Neuronal stem cell (in vitro differentiated cells): Measurements from ENCODE around the gene MB21D2.

Source experiments
- DNase-seq: peaks from one replicate; pipeline ENCODE4 v3.0.0-alpha.2; 2013; ENCODE audit warnings: low spot score
- H2AFZ ChIP-seq: one replicate; pipeline ENCODE4 v1.6.1; 2013; ENCODE audit warnings: mild to moderate bottlenecking, low read length, inconsistent platforms
- H2AK5ac ChIP-seq: 2 replicates; pipeline ENCODE4 v1.6.1; 2013; ENCODE audit warnings: low read depth, mild to moderate bottlenecking, inconsistent platforms, low read length, moderate library complexity, mixed read lengths
- H2BK120ac ChIP-seq: 2 replicates; pipeline ENCODE4 v1.6.1; 2013; ENCODE audit warnings: low read depth, mild to moderate bottlenecking, inconsistent platforms, low read length, moderate library complexity, mixed read lengths
- H2BK12ac ChIP-seq: one replicate; pipeline ENCODE4 v1.6.1; 2013; ENCODE audit warnings: low read length, inconsistent platforms
- H2BK15ac ChIP-seq: 2 replicates; pipeline ENCODE4 v1.6.1; 2013; ENCODE audit warnings: mild to moderate bottlenecking, low read length, inconsistent platforms, mixed read lengths
- H2BK5ac ChIP-seq: one replicate; pipeline ENCODE4 v1.6.1; 2013; ENCODE audit warnings: inconsistent platforms, mild to moderate bottlenecking, low read length, moderate library complexity
- H3K14ac ChIP-seq: one replicate; pipeline ENCODE4 v1.6.1; 2013; ENCODE audit warnings: low read length, inconsistent platforms
- H3K18ac ChIP-seq: 2 replicates; pipeline ENCODE4 v1.6.1; 2013; ENCODE audit warnings: low read length, inconsistent platforms
- H3K23ac ChIP-seq: 2 replicates; pipeline ENCODE4 v1.6.1; 2013; ENCODE audit warnings: low read depth, mild to moderate bottlenecking, mixed read lengths, low read length, inconsistent platforms; ENCODE audit not compliant: poor library complexity
- H3K27ac ChIP-seq: replicated peaks from 3 replicates; pipeline ENCODE4 v1.5.1; 2013; ENCODE audit warnings: low read length, inconsistent platforms
- H3K27me3 ChIP-seq, 3 experiments: 2 replicates each; pipeline ENCODE4 v1.6.1; 2013; ENCODE audit warnings: low read length in 3 of 3, mild to moderate bottlenecking in 2 of 3, inconsistent platforms in 1 of 3, low read depth in 1 of 3, mixed read lengths in 1 of 3, moderate library complexity in 1 of 3; ENCODE audit not compliant: control insufficient read depth in 3 of 3, insufficient read depth in 3 of 3
- H3K36me3 ChIP-seq, 2 donors: replicated peaks in 1 of 2; 2 replicates each; pipeline ENCODE4 v1.6.1; 2013; ENCODE audit warnings: low read length in 2 of 2; ENCODE audit not compliant: control insufficient read depth in 2 of 2, insufficient read depth in 2 of 2
- H3K4ac ChIP-seq: 2 replicates; pipeline ENCODE4 v1.6.1; 2013; ENCODE audit warnings: inconsistent platforms, mild to moderate bottlenecking, low read length, moderate library complexity
- H3K4me1 ChIP-seq, 2 donors: 1 replicate in 1 of 2; 2 replicates in 1 of 2; pipeline ENCODE4 v1.6.1; 2013; ENCODE audit warnings: low read length in 2 of 2, low read depth in 1 of 2; ENCODE audit not compliant: control insufficient read depth in 2 of 2, insufficient read depth in 1 of 2
- H3K4me2 ChIP-seq: one replicate; pipeline ENCODE4 v1.6.1; 2013; ENCODE audit warnings: mild to moderate bottlenecking, low read length, inconsistent platforms; ENCODE audit not compliant: insufficient read depth, poor library complexity, severe bottlenecking
- H3K4me3 ChIP-seq, 2 donors: 2 replicates each; pipeline ENCODE4 v1.5.1; 2013; ENCODE audit warnings: low read length in 2 of 2, mild to moderate bottlenecking in 2 of 2, inconsistent platforms in 1 of 2, moderate library complexity in 1 of 2
- H3K79me1 ChIP-seq: one replicate; pipeline ENCODE4 v1.6.1; 2013; ENCODE audit warnings: low read depth, mild to moderate bottlenecking, inconsistent platforms, low read length, moderate library complexity
- H3K9ac ChIP-seq: one replicate; pipeline ENCODE4 v1.6.1; 2013; ENCODE audit warnings: mild to moderate bottlenecking, low read depth, low read length, inconsistent platforms; ENCODE audit not compliant: poor library complexity
- H3K9me3 ChIP-seq, 2 donors: replicated peaks in 1 of 2; 2 replicates each; pipeline versions ENCODE3 to v1.6.1; 2013; ENCODE audit warnings: low read length in 2 of 2, mild to moderate bottlenecking in 2 of 2, inconsistent platforms in 1 of 2, low read depth in 1 of 2, mixed read lengths in 1 of 2, moderate library complexity in 1 of 2; ENCODE audit not compliant: control insufficient read depth in 2 of 2, insufficient read depth in 1 of 2
- H4K8ac ChIP-seq: one replicate; pipeline ENCODE4 v1.6.1; 2013; ENCODE audit warnings: low read depth, mild to moderate bottlenecking, inconsistent platforms, low read length, moderate library complexity
- H4K91ac ChIP-seq: one replicate; pipeline ENCODE4 v1.6.1; 2013; ENCODE audit warnings: low read length, low read depth, mild to moderate bottlenecking, inconsistent platforms; ENCODE audit not compliant: poor library complexity
- WGBS, 2 donors: extraction: QIAGEN DNeasy Blood & Tissue Kit; methylation state at CpG; one replicate each; pipeline ENCODE4 v1.1.7; 2013; ENCODE audit warnings: missing lambda C conversion rate in 2 of 2, mixed read lengths in 1 of 2; ENCODE audit not compliant: insufficient read length in 2 of 2, insufficient replicate concordance in 1 of 2; ENCODE audit errors: extremely low coverage in 2 of 2; 5-methylcytosine and 5-hydroxymethylcytosine counted together

The MB21D2 gene

DNA sequence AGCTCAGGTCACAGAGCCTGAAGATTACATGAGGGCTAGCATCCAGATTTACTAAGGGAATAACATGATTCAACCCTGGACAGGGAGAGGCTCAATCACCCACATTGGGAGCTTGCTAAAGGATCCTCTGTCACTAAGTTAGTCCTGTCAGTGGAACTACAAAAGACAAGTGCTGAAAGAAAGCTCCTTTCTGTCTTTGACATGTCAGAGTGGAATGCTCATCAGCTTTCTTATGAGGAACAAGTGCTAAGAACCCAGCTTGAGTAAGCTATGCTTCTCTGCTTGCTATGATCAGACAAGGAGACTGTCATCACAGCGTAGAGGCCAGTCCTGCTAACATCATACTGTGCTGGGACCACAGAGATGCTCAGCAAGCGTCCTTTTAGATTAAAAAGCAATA lies 74.5 kb downstream of the MB21D2 start:
- H4K8ac ChIP-seq: no peak overlapping the region

DNA sequence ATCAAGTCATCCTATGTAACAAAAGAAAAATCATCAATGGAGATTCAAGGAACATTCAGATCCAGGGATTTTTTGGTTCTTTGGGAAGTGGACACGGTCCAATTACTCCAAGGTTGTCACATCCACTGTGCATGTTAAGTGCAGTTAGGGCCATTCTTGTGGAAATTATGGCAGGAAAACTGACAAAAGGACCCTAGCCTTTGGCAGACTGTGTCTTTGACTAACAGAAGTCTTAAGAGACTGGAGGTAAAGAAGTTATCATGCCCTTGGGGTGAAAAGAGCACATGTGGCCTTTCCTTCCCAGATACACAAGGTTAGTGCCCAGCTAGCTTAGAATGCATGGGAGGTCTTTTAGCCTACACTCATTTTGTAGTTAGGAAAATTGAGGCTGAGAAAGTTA lies 74.9 kb downstream of the MB21D2 start:
- H3K9ac ChIP-seq: no peak overlapping the region
- H3K79me1 ChIP-seq: no peaks in the 10 kb centered on the region
- H2BK120ac ChIP-seq: no peak overlapping the region
- no peak overlapping the region for H3K14ac ChIP-seq
- H4K91ac ChIP-seq: no peak overlapping the region
- no peaks in the 10 kb centered on the region for H3K27me3 ChIP-seq
- H3K9me3 ChIP-seq: no peaks in the 10 kb centered on the region
- H2BK5ac ChIP-seq: no peak overlapping the region
- H3K18ac ChIP-seq: no peak overlapping the region
- no peak overlapping the region for H2BK12ac ChIP-seq
- no peak overlapping the region for H2AFZ ChIP-seq
- H3K4me3 ChIP-seq: no peak overlapping the region
- no peaks in the 10 kb centered on the region for H3K36me3 ChIP-seq
- no CpG with 5 or more reads among the region's 1 CpG for WGBS, 2 donors
- H2AK5ac ChIP-seq: no peak overlapping the region
- H3K4ac ChIP-seq: no peak overlapping the region
- no peak overlapping the region for H3K4me2 ChIP-seq
- H3K23ac ChIP-seq: no peak overlapping the region
- no peak overlapping the region for H3K27ac ChIP-seq
- no peak for DNase-seq
- H3K4me1 ChIP-seq: peaks cover 4 to 24% of the 10 kb centered on the region in 2 donors
- H4K8ac ChIP-seq: no peak overlapping the region
- H2BK15ac ChIP-seq: no peak overlapping the region

More for the DNA sequence above, 74.5 kb downstream of the MB21D2 start:
- no peak overlapping the region for H2AK5ac ChIP-seq
- no peaks in the 10 kb centered on the region for H3K79me1 ChIP-seq
- H3K36me3 ChIP-seq: no peaks in the 10 kb centered on the region
- no peak for DNase-seq
- no peak overlapping the region for H3K27ac ChIP-seq
- H3K9me3 ChIP-seq: no peaks in the 10 kb centered on the region
- no peak overlapping the region for H3K9ac ChIP-seq
- no peak overlapping the region for H3K4me2 ChIP-seq
- no CpG with 5 or more reads among the region's 2 CpGs for WGBS, 2 donors
- no peak overlapping the region for H3K4me3 ChIP-seq
- peaks cover 4 to 24% of the 10 kb centered on the region in 2 donors for H3K4me1 ChIP-seq
- no peaks in the 10 kb centered on the region for H3K27me3 ChIP-seq
- no peak overlapping the region for H2BK15ac ChIP-seq
- no peak overlapping the region for H2AFZ ChIP-seq
- no peak overlapping the region for H4K91ac ChIP-seq
- H3K4ac ChIP-seq: no peak overlapping the region
- no peak overlapping the region for H2BK5ac ChIP-seq
- H3K14ac ChIP-seq: no peak overlapping the region
- no peak overlapping the region for H2BK120ac ChIP-seq
- no peak overlapping the region for H2BK12ac ChIP-seq
- H3K23ac ChIP-seq: no peak overlapping the region
- no peak overlapping the region for H3K18ac ChIP-seq

DNA sequence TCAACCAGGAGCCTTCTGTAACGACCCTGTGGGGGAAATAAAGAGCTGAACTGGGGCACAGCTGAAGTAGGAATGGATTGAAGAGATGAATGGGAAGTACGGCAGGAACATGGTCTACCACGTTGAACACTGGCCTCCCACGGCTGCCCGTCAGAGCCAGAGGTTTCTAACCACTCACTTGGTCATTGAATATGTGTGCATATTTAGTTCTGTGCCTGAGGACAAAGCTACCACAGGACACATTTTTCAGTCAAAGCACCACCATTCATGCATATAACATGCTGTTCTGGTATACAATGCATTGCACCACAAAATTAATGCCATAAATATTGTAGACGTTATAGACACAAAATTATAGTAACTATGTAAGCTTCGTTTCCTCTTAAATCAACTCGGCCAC lies 75.5 kb downstream of the MB21D2 start:
- Histone ChIP-seq H3K4me1 (peaks cover 4 to 24% of the 10 kb centered on the region in 2 donors), H3K27ac (no peak overlapping the region), H2BK5ac (no peak overlapping the region), H3K9me3 (no peaks in the 10 kb centered on the region), H4K8ac (no peak overlapping the region), H3K27me3 (no peaks in the 10 kb centered on the region), H3K36me3 (no peaks in the 10 kb centered on the region), H3K18ac (no peak overlapping the region), H3K4me3 (no peak overlapping the region), H3K23ac (no peak overlapping the region), H3K79me1 (no peaks in the 10 kb centered on the region), H3K14ac (no peak overlapping the region), H3K9ac (no peak overlapping the region), H2BK12ac (no peak overlapping the region), H3K4ac (no peak overlapping the region), H2AFZ (no peak overlapping the region), H4K91ac (no peak overlapping the region), H2BK120ac (no peak overlapping the region), H2AK5ac (no peak overlapping the region), H3K4me2 (no peak overlapping the region), H2BK15ac (no peak overlapping the region)
- no peak for DNase-seq
- no CpG with 5 or more reads among the region's 8 CpGs for WGBS, 2 donors

DNA sequence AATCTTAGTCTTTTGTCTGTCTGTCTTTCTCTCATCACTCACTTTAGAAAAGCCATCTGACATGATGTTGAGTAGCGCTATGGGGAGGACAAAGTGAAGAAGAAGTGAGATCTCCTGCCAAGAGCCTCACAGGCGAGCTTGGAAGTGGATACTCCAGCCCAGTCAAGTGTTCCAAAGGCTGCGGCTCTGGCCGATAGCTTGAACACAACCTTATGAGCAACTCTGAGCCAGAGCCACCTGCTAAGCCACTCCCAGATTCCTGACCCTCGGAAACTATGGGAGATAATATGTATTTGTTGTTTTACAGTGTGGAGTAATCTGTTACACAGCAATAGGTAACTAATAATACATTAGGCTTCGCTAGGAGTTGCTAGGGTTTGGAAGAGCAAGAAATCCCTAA lies 76.2 kb downstream of the MB21D2 start:
- WGBS, 2 donors: no CpG with 5 or more reads among the region's 6 CpGs
- no peak overlapping the region for H4K91ac ChIP-seq
- DNase-seq: no peak
- H3K9me3 ChIP-seq: no peaks in the 10 kb centered on the region
- no peak overlapping the region for H2AK5ac ChIP-seq
- H3K23ac ChIP-seq: no peak overlapping the region
- H4K8ac ChIP-seq: no peak overlapping the region
- H3K27me3 ChIP-seq: no peaks in the 10 kb centered on the region
- H3K18ac ChIP-seq: no peak overlapping the region
- H2BK15ac ChIP-seq: no peak overlapping the region
- H3K14ac ChIP-seq: no peak overlapping the region
- no peak overlapping the region for H2BK5ac ChIP-seq
- no peak overlapping the region for H3K4ac ChIP-seq
- peaks cover 4 to 24% of the 10 kb centered on the region in 2 donors for H3K4me1 ChIP-seq
- H3K79me1 ChIP-seq: no peaks in the 10 kb centered on the region
- no peak overlapping the region for H2BK12ac ChIP-seq
- H3K36me3 ChIP-seq: no peaks in the 10 kb centered on the region
- H3K9ac ChIP-seq: no peak overlapping the region
- no peak overlapping the region for H3K4me3 ChIP-seq
- no peak overlapping the region for H2BK120ac ChIP-seq
- no peak overlapping the region for H2AFZ ChIP-seq
- H3K27ac ChIP-seq: no peak overlapping the region
- no peak overlapping the region for H3K4me2 ChIP-seq
